Large intestine (tissue), 3 donors: ENCODE data around the gene CHST3. TPM values are rescaled to one million over a fixed set of nuclear protein-coding genes. Genes with fewer than 3 reads are reported as not detected.

Experiments
- DNase-seq, 2 donors: peaks; one replicate each; pipeline versions ENCODE4 v3.0.0 to v3.0.0-alpha.2; 2013
- H3K27ac ChIP-seq: one replicate; pipeline ENCODE4 v1.5.1; 2013; ENCODE audit warnings: low read length
- H3K27me3 ChIP-seq: 2 replicates; pipeline ENCODE4 v1.6.1; 2013; ENCODE audit warnings: low read length; ENCODE audit not compliant: control insufficient read depth, insufficient read depth
- H3K36me3 ChIP-seq: 2 replicates; pipeline ENCODE4 v1.6.1; 2013; ENCODE audit warnings: low read length; ENCODE audit not compliant: control insufficient read depth, insufficient read depth
- H3K4me1 ChIP-seq: one replicate; pipeline ENCODE4 v1.6.1; 2013; ENCODE audit warnings: low read length; ENCODE audit not compliant: control insufficient read depth, insufficient read depth
- H3K4me3 ChIP-seq: one replicate; pipeline ENCODE4 v1.5.1; 2013; ENCODE audit warnings: low read length
- H3K9me3 ChIP-seq: one replicate; pipeline ENCODE4 v1.6.1; 2013; ENCODE audit warnings: mild to moderate bottlenecking, low read depth, low read length, moderate library complexity; ENCODE audit not compliant: control insufficient read depth
- WGBS: methylation state at CpG from one replicate; pipeline ENCODE4 v1.1.5; 2013; ENCODE audit warnings: low lambda C conversion rate; ENCODE audit not compliant: insufficient coverage; 5-methylcytosine and 5-hydroxymethylcytosine counted together
- polyA plus RNA-seq: library from polyadenylated mRNA; unstranded; fragments of 120-200 nt; gene quantifications from one replicate; pipeline ENCODE4 v1.2.1, GENCODE V29; 2013

The CHST3 gene
- polyA plus RNA-seq, 1 donor: 4.7 TPM

DNA sequence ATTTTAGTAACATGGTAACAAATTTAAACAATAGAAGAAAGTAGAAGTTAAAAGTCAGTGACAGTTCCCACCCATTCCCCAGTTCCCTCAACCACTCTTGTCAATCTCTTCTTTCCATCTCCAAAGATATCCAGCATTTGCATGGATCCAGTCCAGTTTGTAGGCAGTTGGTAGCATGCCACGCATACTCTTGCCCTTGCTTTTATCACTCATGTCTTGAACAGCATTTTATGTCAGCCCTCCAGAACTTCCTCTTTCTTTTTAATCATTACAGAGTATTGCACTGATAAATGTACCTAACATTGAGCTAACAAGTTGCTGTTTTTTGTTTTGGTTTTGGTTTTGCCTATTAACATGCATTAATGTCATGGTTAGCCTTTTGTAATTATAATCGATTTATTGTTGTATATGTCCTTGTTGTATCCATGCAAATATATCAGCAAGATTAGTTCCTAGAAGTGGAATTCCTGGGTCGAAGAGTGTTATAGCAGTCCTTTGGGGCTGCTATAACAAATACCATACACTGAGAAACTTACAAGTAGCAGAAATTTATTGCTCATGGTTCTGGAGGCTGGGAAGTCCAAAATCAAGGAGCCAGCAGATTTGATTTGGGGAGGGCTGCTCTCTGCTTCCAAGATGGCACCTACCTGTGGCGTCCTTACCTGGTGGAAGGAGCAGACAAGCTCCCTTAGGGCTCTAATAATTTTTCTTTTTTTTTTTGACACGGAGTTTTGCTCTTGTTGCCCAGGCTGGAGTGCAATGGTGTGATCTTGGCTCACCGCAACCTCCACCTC, 25.7 kb downstream of the CHST3 start:
- no peak overlapping the region for H3K4me3 ChIP-seq
- no peaks in the 10 kb centered on the region for H3K9me3 ChIP-seq
- no peak for DNase-seq
- H3K27ac ChIP-seq: no peak overlapping the region
- H3K27me3 ChIP-seq: no peaks in the 10 kb centered on the region
- H3K4me1 ChIP-seq: peaks cover 2% of the 10 kb centered on the region
- H3K36me3 ChIP-seq: no peaks in the 10 kb centered on the region
- WGBS: 67% methylated on average over 1 of the region's 6 CpGs

DNA sequence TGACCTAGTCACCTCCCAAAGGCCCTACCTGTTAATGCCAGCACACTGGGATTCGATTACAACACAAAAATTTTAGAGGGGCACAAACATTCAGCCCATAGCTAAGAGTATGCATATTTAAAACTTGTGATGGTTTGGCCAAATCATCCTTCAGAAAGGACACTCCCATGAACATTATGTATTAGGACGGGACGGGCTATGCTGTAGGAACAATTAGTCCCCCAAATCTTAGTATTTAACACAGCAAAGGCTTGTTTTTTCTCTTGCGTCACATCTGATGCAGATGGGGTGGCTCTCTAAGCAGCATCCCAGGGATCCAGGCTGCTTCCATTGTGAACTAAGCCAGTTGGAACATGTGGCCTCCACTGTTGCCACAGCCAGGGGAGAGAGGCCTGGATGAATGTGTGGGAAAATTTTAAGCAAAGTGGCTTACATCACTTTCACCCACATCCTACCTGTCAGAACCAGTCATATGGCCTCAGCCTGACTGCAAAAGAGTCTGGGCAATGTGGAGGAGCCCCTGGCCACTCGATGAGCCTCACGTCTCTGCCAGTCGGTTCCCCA, 26.6 kb downstream of the CHST3 start:
- DNase-seq: no peak
- WGBS: no CpG with 5 or more reads among the region's 7 CpGs
- no peaks in the 10 kb centered on the region for H3K4me1 ChIP-seq
- H3K27ac ChIP-seq: no peak overlapping the region
- no peaks in the 10 kb centered on the region for H3K27me3 ChIP-seq
- H3K4me3 ChIP-seq: no peak overlapping the region
- H3K36me3 ChIP-seq: no peaks in the 10 kb centered on the region
- H3K9me3 ChIP-seq: no peaks in the 10 kb centered on the region

DNA sequence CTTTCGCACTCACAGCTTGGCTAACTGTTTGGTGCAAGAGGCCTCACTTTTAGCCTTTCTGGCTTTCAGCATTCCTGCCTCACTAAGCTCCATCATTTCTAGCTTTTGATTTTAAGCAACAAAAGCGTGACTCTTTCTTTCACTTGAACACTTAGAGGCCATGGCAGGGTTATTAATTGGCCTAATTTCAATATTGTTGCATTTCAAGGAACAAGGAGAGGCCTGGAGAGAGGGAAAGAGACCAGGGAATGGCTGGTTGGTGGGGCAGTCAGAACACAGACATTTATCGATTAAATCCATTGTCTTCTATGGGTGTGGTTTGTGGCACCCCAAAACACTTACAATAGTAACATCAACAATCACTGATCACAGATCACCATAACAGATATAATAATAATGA, 31.3 kb downstream of the CHST3 start:
- Histone ChIP-seq H3K9me3 (no peaks in the 10 kb centered on the region), H3K4me1 (peaks cover 15% of the 10 kb centered on the region), H3K27me3 (no peaks in the 10 kb centered on the region), H3K27ac (no peak overlapping the region), H3K36me3 (no peaks in the 10 kb centered on the region), H3K4me3 (no peak overlapping the region)
- DNase-seq: no peak
- no CpG with 5 or more reads among the region's 3 CpGs for WGBS

DNA sequence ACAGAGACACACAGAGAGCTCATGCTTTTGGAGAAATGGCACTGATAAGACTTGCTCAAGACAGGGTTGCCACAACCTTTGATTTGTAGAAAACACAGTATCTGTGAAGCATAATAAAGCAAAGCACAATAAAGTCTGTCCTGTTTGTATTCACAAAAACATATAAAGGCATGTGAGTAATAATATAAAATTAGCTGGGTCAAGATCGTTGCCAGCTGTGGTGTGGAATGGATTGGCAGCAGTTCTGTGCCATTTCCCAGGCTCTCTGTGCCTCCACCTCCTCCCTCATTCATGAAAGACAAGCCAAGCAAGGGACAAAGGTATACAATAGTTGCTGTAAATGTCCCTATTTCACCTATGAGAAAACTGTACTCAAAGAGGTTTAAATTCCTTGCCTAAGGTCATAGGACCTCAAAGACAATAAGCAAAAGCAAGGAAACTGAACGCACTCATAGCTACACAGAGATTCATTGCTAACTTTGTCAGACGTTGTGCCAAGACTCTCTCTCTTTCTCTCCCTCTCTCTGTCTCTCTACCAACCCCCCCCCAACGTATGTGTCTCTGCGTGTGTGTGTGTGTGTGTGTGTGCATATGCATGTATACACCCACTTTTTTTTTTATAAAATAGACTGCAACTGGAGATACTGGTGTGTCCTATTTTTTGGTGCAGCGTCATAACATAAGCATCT, 31.8 kb downstream of the CHST3 start:
- no peak overlapping the region for H3K27ac ChIP-seq
- WGBS: 17% methylated on average over 1 of the region's 6 CpGs
- peak in 1 of 2 donors; percentile 38 for DNase-seq
- peaks cover 15% of the 10 kb centered on the region for H3K4me1 ChIP-seq
- H3K36me3 ChIP-seq: no peaks in the 10 kb centered on the region
- no peaks in the 10 kb centered on the region for H3K27me3 ChIP-seq
- no peak overlapping the region for H3K4me3 ChIP-seq
- no peaks in the 10 kb centered on the region for H3K9me3 ChIP-seq

DNA sequence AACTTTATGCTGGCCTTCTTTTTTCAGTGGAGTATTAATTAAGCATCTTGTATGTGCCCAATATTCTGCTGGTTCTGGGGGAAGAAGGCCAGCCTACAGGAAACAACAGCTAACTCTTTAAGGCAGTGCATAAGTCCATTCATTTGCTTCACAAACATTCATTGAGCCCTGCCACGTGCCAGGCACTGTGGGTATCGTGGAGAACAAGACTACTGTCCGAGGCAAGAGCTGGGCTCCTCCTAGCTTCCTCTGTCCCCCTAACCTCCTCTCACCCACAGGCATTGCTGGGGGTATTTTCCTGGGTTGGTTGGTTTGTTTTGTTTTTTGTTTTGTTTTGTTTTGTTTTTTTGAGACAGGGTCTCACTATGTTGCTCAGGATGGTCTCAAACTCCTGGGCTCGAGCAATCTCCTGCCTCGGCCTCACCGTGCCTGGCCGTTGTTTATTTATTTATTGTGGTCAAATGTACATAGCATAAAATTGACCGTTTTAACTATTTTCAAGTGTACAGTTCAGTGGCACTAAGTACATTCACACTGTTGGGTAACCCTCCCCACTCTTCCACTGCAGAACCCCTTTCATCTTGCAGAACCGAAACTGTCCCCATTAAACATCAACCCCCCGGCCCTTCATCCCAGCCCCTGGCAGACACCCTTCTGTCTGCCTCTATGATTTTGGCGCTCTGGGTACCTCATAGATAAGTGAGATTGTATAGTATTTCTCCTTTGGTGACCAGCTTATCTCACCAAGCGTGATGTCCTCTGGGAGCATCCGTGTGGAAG, 32.6 kb downstream of the CHST3 start:
- Histone ChIP-seq H3K27ac (no peak overlapping the region), H3K9me3 (no peaks in the 10 kb centered on the region), H3K27me3 (no peaks in the 10 kb centered on the region), H3K4me1 (peaks cover 15% of the 10 kb centered on the region), H3K4me3 (no peak overlapping the region), H3K36me3 (no peaks in the 10 kb centered on the region)
- no peak for DNase-seq
- WGBS: no CpG with 5 or more reads among the region's 13 CpGs

DNA sequence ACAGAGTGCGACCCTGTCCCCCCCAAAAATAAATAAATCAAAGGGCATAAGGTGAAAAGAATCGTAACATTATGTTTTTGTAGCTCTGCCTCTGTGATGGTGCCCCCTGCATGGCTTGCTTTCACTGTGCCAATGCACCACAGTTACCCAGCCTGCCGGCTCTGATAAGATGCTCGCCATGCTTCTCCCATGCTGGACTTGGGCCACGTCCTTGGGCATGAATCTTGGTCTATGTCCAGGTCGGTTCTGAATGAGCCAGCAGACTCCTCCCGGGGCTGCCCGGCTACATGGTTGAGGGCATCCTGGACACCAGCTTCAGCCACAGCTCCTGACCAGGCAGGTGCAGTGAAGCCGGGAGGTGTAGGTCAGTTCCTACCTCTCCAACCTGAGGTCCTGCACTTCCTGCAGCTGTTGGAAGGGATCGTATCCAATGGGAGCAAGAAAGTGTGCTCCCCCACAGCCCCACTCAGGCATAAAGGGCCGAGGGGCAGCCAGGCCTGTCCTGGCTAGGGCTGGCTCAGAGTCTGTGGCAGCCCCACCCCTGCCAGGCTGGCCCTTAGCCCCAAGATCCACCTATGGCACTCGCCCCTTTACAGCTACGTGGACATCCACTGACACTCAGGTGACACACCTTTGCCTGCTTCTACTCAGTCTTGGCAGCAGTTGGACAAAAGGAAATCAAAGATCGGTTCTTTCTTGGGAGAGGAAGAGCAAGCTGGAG, 34.1 kb downstream of the CHST3 start:
- Histone ChIP-seq H3K4me1 (peaks cover 15% of the 10 kb centered on the region), H3K9me3 (no peaks in the 10 kb centered on the region), H3K27ac (peak overlapping the region; percentile 65), H3K36me3 (no peaks in the 10 kb centered on the region), H3K27me3 (no peaks in the 10 kb centered on the region), H3K4me3 (no peak overlapping the region)
- DNase-seq: peak in 1 of 2 donors; percentile 38
- WGBS: no CpG with 5 or more reads among the region's 14 CpGs

DNA sequence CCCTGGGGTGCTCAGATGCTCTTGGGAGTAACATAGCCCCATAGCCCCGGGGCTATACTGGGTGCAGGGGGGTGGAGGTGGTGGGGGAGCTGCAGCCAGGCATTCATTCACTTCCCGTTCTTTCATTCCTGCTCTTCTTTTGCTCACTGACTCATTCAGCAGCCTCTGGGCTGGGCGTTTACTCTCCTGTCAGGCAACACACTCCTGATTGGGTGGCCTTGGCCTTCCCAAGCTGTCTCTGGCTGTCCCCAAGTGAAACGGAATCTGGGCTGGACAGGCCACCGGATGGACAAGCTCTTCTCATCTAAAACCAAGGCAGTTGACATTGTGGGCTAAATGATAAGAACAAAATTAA, 34.6 kb downstream of the CHST3 start:
- Histone ChIP-seq H3K4me3 (no peak overlapping the region), H3K4me1 (peaks cover 15% of the 10 kb centered on the region), H3K27ac (peak overlapping the region; percentile 65), H3K36me3 (no peaks in the 10 kb centered on the region), H3K27me3 (no peaks in the 10 kb centered on the region), H3K9me3 (no peaks in the 10 kb centered on the region)
- WGBS: no CpG with 5 or more reads among the region's 5 CpGs
- peak in 1 of 2 donors; percentile 37 for DNase-seq

DNA sequence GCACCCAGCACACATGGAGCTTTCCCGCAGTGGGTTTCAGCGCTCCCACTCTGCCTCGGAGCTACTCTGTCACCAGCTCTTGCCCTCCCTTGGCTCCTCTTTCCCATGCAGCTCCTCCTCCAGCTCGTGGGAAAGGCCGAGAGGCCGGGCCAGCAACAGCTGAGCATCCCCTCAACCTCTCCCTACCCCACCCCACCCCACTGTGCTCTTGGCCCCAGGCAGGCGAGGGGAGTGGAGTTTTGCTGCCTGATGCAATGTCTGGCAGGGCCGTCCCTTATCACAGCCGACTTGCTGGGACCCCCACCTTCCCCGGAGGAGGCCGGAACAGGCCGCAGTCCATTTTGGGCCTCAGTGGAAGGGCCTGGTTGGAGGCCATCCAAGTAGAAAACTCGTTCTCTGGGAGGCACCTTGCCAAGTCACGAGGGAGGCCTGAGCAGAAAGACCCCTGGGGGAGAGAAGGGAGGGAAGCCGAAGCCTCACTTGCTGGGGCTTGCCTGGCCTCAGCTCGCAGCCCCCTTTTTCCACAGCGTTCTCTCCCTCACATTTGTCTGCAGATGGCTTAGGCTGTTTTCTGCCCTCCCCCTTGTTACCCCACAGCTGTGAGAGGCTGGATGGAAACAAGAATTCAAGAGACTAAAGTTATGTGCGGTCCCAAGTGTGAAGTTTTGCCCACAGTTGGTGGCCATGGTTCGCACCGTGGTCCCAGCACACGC, 35.3 kb downstream of the CHST3 start:
- H3K27ac ChIP-seq: peak overlapping the region; percentile 65
- no peak overlapping the region for H3K4me3 ChIP-seq
- no peaks in the 10 kb centered on the region for H3K36me3 ChIP-seq
- no CpG with 5 or more reads among the region's 21 CpGs for WGBS
- H3K27me3 ChIP-seq: no peaks in the 10 kb centered on the region
- no peaks in the 10 kb centered on the region for H3K9me3 ChIP-seq
- peak; percentile 71 to 76 for DNase-seq
- peaks cover 19% of the 10 kb centered on the region for H3K4me1 ChIP-seq

DNA sequence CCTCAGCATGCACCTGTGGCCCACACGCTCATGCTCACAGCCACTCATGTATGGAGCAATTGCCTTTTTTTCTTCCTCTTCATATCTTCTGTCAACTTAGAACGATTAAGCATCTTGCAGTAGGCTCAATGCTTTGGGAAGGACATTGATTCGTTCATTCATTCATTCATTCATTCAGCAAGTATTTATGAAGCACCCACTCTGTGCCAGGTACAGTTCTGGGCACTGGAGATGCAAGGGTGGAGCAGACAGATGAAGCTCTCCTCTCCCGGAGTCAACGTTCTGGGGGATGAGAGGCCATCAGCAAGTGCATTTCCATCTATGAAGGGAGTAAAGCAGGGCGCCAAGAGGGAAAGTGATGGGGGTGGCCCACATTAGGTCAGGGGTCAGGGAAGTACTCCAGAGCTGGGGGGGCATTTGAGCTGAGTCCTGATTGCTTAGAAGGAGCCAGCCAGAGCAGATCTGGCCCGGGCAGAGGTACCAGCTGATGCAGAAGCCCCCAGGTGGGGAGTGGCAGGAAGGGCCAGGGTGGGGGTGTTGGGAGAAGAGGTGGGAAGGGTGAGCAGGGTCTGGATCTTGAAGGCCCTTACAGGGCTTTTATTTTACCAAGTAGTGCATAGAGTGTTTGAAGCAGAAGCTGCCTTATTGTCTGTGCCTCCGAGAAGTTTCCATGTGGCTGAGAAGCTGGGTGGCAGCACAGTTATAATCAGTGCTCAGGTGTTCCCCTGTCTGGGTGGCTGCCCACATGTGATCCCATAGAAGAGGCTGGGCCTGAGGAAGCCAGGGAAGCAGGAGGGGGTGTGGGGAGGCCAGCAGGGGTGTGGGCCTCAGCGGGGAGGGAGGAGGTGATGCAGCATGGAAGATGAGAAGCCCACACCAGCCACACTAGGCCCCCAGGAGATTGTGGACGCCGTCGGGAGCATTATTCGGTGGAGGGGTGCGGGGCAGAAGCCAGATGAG, 36.2 kb downstream of the CHST3 start:
- peaks cover 21% of the 10 kb centered on the region for H3K4me1 ChIP-seq
- WGBS: no CpG with 5 or more reads among the region's 14 CpGs
- no peak for DNase-seq

More for the DNA sequence above, 36.2 kb downstream of the CHST3 start:
- Histone ChIP-seq H3K27ac (peak overlapping the region; percentile 65), H3K9me3 (no peaks in the 10 kb centered on the region), H3K27me3 (no peaks in the 10 kb centered on the region), H3K36me3 (no peaks in the 10 kb centered on the region), H3K4me3 (no peak overlapping the region)
